ENCODE measurements around the gene PTPRD. TPM values are rescaled to one million over a fixed set of nuclear protein-coding genes. Genes with fewer than 3 reads are reported as not detected.

The PTPRD gene
- total and polyA plus RNA-seq, 2 donors (not counting 1 experiment from before 2014, with no cell fraction given): 0.35 to 4.8 TPM

- Histone ChIP-seq H3K27ac (ENCODE audit: insufficient read depth, low read length) (no peak overlapping the region), H4K20me1 (ENCODE audit: control insufficient read depth, extremely low read depth, insufficient read depth, low read length) (no peaks in the 10 kb centered on the region), H2AFZ (ENCODE audit: low read length) (no peak overlapping the region), H3K4me2 (ENCODE audit: extremely low read depth, insufficient read depth, low read length) (no peak overlapping the region), H3K79me2 (ENCODE audit: control insufficient read depth, insufficient read depth, low read length) (no peaks in the 10 kb centered on the region), H3K4me1 (ENCODE audit: control insufficient read depth, extremely low read depth, insufficient read depth, low read length) (no peaks in the 10 kb centered on the region), H3K36me3 (ENCODE audit: control insufficient read depth, insufficient read depth, low read length) (no peaks in the 10 kb centered on the region), H3K4me3 (replicated peaks in 1 of 4; ENCODE audit: control extremely low read depth in 1 of 4, insufficient read depth in 1 of 4, low read depth in 3 of 4, low read length in 4 of 4) (no peak overlapping the region), H3K27me3 (ENCODE audit: control insufficient read depth, insufficient read depth, low read length) (no peaks in the 10 kb centered on the region), H3K9ac (ENCODE audit: insufficient read depth, low read length) (no peak overlapping the region), H3K9me3 (ENCODE audit: control insufficient read depth, insufficient read depth, low read depth, low read length) (no peaks in the 10 kb centered on the region)
- no peak for TF ChIP-seq EZH2 (IDR thresholded peaks at IDR 0.05; ENCODE audit: low read length, missing control alignments)
- TF ChIP-seq, protein P1, sequence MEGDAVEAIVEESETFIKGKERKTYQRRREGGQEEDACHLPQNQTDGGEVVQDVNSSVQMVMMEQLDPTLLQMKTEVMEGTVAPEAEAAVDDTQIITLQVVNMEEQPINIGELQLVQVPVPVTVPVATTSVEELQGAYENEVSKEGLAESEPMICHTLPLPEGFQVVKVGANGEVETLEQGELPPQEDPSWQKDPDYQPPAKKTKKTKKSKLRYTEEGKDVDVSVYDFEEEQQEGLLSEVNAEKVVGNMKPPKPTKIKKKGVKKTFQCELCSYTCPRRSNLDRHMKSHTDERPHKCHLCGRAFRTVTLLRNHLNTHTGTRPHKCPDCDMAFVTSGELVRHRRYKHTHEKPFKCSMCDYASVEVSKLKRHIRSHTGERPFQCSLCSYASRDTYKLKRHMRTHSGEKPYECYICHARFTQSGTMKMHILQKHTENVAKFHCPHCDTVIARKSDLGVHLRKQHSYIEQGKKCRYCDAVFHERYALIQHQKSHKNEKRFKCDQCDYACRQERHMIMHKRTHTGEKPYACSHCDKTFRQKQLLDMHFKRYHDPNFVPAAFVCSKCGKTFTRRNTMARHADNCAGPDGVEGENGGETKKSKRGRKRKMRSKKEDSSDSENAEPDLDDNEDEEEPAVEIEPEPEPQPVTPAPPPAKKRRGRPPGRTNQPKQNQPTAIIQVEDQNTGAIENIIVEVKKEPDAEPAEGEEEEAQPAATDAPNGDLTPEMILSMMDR (conservative IDR thresholded peaks at IDR 0.05 in 1 of 2, IDR thresholded peaks at IDR 0.05 in 1 of 2; ENCODE audit: low read depth in 1 of 2, low read length in 2 of 2): no peak
- DNase-seq (ENCODE audit: low read depth in 2 of 2): no peak
These were observed 1579.8 kb downstream of the PTPRD start for GRCh38 chr9:9033022-9033421.

- Histone ChIP-seq H3K36me3 (ENCODE audit: control insufficient read depth, insufficient read depth, low read length) (no peaks in the 10 kb centered on the region), H2AFZ (ENCODE audit: low read length) (no peak overlapping the region), H3K9me3 (ENCODE audit: control insufficient read depth, insufficient read depth, low read depth, low read length) (no peaks in the 10 kb centered on the region), H3K4me2 (ENCODE audit: extremely low read depth, insufficient read depth, low read length) (no peak overlapping the region), H3K4me1 (ENCODE audit: control insufficient read depth, extremely low read depth, insufficient read depth, low read length) (no peaks in the 10 kb centered on the region), H3K4me3 (replicated peaks in 1 of 4; ENCODE audit: control extremely low read depth in 1 of 4, insufficient read depth in 1 of 4, low read depth in 3 of 4, low read length in 4 of 4) (no peak overlapping the region), H3K9ac (ENCODE audit: insufficient read depth, low read length) (no peak overlapping the region), H4K20me1 (ENCODE audit: control insufficient read depth, extremely low read depth, insufficient read depth, low read length) (no peaks in the 10 kb centered on the region), H3K79me2 (ENCODE audit: control insufficient read depth, insufficient read depth, low read length) (no peaks in the 10 kb centered on the region), H3K27ac (ENCODE audit: insufficient read depth, low read length) (no peak overlapping the region), H3K27me3 (ENCODE audit: control insufficient read depth, insufficient read depth, low read length) (no peaks in the 10 kb centered on the region)
- DNase-seq (ENCODE audit: low read depth in 2 of 2): no peak
- TF ChIP-seq, protein P1 (conservative IDR thresholded peaks at IDR 0.05 in 1 of 2, IDR thresholded peaks at IDR 0.05 in 1 of 2; ENCODE audit: low read depth in 1 of 2, low read length in 2 of 2): no peak
- no peak for TF ChIP-seq EZH2 (IDR thresholded peaks at IDR 0.05; ENCODE audit: low read length, missing control alignments)
These were observed 1596.2 kb downstream of the PTPRD start for GRCh38 chr9:9016597-9016996.

DNA sequence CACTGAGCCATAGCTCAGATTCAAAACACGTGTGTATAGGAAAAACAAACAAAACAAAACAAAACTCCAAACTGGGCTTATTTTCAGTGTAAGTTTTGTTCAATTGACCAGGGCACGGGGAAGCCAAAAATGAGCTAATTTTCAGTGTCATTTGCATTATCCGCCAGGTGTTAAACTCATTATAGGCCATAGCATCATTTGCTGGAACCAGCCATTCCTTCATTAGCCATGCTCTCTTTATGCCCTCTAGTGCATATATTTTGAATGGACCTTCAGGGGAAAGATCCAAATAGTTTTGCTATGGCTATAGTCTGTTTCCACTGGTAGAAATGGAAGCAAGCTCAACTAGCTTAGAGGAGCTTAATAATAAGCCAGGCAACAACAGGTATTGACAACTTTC lies 1608.0 kb downstream of the PTPRD start:
- TF ChIP-seq, protein P1 (conservative IDR thresholded peaks at IDR 0.05 in 1 of 2, IDR thresholded peaks at IDR 0.05 in 1 of 2; ENCODE audit: low read depth in 1 of 2, low read length in 2 of 2): peak in 1 of 2 donors; percentile 22
- TF ChIP-seq EZH2 (IDR thresholded peaks at IDR 0.05; ENCODE audit: low read length, missing control alignments): no peak
- H3K27me3 ChIP-seq (ENCODE audit: control insufficient read depth, insufficient read depth, low read length): no peaks in the 10 kb centered on the region
- H3K4me2 ChIP-seq (ENCODE audit: extremely low read depth, insufficient read depth, low read length): no peak overlapping the region
- no peak overlapping the region for H3K27ac ChIP-seq (ENCODE audit: insufficient read depth, low read length)
- no peaks in the 10 kb centered on the region for H3K36me3 ChIP-seq (ENCODE audit: control insufficient read depth, insufficient read depth, low read length)
- no peaks in the 10 kb centered on the region for H3K4me1 ChIP-seq (ENCODE audit: control insufficient read depth, extremely low read depth, insufficient read depth, low read length)
- peak in 1 of 2 donors; percentile 4 for DNase-seq (ENCODE audit: low read depth in 2 of 2)
- H3K4me3 ChIP-seq (replicated peaks in 1 of 4; ENCODE audit: control extremely low read depth in 1 of 4, insufficient read depth in 1 of 4, low read depth in 3 of 4, low read length in 4 of 4): no peak overlapping the region
- H4K20me1 ChIP-seq (ENCODE audit: control insufficient read depth, extremely low read depth, insufficient read depth, low read length): no peaks in the 10 kb centered on the region
- no peak overlapping the region for H2AFZ ChIP-seq (ENCODE audit: low read length)
- no peak overlapping the region for H3K9ac ChIP-seq (ENCODE audit: insufficient read depth, low read length)
- H3K9me3 ChIP-seq (ENCODE audit: control insufficient read depth, insufficient read depth, low read depth, low read length): no peaks in the 10 kb centered on the region
- no peaks in the 10 kb centered on the region for H3K79me2 ChIP-seq (ENCODE audit: control insufficient read depth, insufficient read depth, low read length)

Measured in fibroblast of lung (primary cell).